GM21717 (cell line): ENCODE data around the gene DNAJB5.
"Not testable (repeated sequence)": the region's sequence is repeated elsewhere in the genome, so short reads cannot be mapped to it uniquely, and the experiment has no call there.

ENCODE experiments used
- ATAC-seq: cut with Tn5 transposase; IDR thresholded peaks from one replicate; pipeline ENCODE4 v1.9.1; 2021; ENCODE audit warnings: mild to moderate bottlenecking, moderate library complexity; ENCODE audit not compliant: unreplicated experiment

DNAJB5 gene

GRCh38 chr9:34989003-34989945, at the start of gene DNAJB5:
DNAJB5 (plus strand) TSS chr9:34989745; CDS start chr9:34990631, 886 bp downstream.
- ATAC-seq: peak; percentile 87

DNA sequence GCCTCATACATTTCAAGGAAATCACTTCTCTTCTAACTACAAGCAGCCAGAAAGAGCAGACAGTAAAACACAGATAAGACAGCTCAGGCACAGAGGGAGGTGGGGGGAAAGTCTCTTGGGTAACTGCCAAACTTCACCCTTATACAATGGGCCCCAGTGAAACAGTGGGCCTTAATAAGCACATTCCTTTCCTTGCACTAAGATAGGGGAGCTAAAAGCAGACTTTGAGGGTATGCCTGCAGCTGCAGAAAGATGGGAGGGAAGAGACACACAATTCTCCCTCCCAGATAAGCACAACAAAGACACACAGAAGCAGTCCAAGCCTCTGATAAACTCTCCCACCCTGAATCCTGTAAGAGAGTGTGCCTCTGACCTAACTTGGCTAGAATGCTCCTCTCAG, 49.6 kb upstream of the DNAJB5 start:
- ATAC-seq: not testable (repeated sequence)

GRCh38 chr9:34948451-34948850, 41.1 kb upstream of the DNAJB5 start:
- no peak for ATAC-seq

- no peak for ATAC-seq
These were observed 35.3 kb upstream of the DNAJB5 start for GRCh38 chr9:34954225-34954624.

GRCh38 chr9:34956066-34956465, 33.5 kb upstream of the DNAJB5 start:
- not testable (repeated sequence) for ATAC-seq

DNA sequence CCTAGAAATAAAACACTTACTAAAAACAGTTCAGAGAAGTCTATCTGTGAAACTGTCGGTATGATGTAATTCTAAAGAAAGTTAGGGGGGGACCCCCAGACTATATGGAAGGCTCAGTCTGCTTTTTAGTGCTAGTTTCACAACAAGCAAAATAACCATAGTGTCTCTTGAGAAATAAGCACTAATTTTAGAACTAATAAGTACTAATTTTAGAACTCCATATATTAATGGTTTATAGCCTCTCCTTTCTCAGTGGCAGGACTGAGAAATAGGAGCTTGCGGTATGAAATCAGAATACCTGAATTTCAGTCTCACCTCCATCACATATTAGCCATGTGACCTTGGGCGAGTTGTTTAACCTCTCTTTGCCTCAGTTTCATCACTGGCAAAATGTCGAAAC, 32.9 kb upstream of the DNAJB5 start:
- ATAC-seq: no peak

DNA sequence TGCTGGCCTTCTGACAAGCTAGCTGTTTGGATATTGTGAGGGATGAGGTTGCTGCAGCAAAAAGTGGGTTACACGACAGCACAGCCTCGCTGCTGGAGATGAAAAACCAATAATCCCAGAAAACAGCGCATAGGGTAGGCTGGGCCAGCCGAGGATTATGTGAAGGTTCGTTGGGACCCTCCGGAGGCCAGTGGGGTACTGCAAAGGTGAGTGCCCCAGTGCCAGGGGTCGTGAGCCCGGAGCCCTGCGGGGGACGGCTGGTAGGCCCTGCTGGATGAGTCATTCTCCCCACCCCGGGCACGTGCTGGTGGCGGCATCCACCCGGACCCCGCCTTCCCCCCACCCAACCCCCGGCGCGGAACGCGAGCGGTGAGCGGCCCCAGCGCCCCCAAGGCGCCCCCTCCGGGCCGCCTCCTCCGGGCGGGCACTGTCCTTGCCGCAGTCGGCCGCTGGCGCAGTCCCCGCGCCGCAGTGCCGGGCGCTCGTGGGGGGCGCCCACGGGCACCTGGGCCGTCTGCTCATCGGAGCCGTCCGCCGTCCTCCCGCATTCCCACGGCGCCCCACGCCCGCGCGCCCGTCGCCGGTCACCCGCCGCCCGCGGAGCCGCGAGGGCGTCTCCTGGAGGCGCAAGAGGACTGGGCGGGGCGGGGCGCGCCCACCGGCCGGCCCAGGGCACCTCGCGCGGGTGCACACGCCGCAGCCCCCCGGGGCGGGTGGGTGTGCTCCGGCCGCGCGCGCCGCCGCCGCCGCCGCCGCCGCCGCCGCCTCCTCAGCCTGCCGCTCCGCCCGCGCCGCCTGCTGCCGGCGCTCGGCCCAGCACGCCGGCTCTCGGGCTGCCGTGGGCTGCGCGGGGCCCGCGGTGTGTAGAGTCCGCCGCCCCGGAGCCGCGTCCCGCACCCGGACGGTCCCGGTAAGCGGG, 31.8 kb upstream of the DNAJB5 start, which contains the start of gene PHF24:
Gene PHF24, plus strand, starts transcription at position 794 of the 919 bp plus-strand sequence. CDS start 13,014 bp downstream, outside the sequence.
- ATAC-seq: no peak

GRCh38 chr9:34958411-34958982, 31.0 kb upstream of the DNAJB5 start:
- no peak for ATAC-seq

- no peak for ATAC-seq
These were observed 30.1 kb upstream of the DNAJB5 start for GRCh38 chr9:34959461-34959860.

- peak; percentile 49 for ATAC-seq
These were observed 27.7 kb upstream of the DNAJB5 start for GRCh38 chr9:34961574-34962490.

GRCh38 chr9:34962546-34962945, 27.0 kb upstream of the DNAJB5 start:
- no peak for ATAC-seq

- ATAC-seq: no peak
These were observed 26.0 kb upstream of the DNAJB5 start for GRCh38 chr9:34963552-34963951.

GRCh38 chr9:34964458-34964857, 25.1 kb upstream of the DNAJB5 start:
- no peak for ATAC-seq

- ATAC-seq: no peak
These were observed 18.3 kb upstream of the DNAJB5 start for GRCh38 chr9:34971146-34971811.

DNA sequence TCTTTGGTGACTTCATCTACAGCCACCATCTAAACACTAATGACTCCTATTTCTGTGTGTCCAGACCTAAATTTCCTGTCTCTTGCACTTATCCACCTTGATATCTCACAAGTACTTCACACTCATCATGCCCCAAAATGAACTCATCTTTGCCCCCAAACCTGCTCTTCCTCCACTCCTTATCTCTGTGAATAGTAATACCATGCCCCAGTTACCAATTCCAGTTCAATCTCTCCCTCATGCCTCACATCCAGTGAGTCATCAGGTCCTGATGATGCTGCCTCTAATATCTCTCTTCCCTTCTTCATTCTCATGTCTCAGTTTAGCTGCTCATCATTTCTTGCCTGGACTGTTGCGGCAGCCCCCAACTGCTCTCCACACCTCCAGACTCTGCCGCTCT, 14.9 kb upstream of the DNAJB5 start:
- ATAC-seq: no peak

GRCh38 chr9:34976441-34976840, 13.1 kb upstream of the DNAJB5 start:
- no peak for ATAC-seq

DNA sequence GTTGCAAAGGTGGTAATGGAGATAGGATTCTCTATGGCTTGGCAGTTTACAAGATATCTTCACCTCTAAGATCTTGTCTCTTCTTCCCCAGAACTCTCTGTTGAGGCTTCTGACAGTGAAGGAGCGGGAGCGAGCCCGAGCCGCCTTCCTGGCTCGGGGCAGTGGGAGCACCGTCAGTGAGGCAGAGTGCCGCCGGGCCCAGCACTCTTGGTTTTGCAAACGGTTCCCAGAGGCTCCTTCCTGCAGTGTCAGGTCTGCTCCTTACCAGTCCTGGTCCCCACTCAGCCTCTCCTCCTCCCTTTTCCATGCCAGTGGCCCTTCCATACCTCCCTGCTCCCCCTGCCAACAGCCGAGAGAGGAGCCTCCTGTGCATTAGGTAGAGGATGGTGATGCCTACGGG, 12.6 kb upstream of the DNAJB5 start:
- no peak for ATAC-seq

DNA sequence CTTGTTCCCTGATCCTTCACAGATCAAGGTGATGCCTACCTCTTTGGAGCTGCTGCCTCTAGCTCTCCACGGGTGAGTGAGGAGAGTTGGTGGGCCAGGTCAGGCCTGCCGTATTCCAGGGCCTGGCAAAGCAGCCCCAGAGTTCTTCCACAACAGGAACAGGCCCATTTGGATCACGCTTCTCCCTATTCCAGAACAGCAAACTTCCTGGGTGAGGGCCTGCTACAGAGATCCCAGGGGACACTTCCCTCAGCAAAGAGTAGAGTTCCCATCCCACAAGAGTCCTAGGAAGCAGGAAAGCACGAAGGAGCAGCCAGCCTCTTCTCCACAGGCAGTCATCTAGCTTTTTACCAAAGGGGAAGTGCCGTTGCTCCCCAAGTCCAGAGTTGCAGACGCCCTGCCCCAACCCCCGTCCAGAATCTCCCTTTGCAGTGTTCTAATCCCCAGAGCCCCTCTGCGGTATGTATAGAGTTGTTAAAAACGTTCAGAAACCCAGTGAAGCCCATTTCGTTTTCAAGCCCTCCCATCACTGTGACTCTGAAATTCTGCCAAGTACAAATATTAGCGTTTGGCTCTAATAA, 9.3 kb upstream of the DNAJB5 start:
- ATAC-seq: no peak

- ATAC-seq: no peak
These were observed 7.2 kb upstream of the DNAJB5 start for GRCh38 chr9:34982361-34982760.
